Fibroblast of the aortic adventitia (primary cell): ENCODE results near the gene STAG2. TPM values are rescaled to one million over a fixed set of nuclear protein-coding genes. Genes with fewer than 3 reads are reported as not detected.
"Not testable (repeated sequence)": the region's sequence is repeated elsewhere in the genome, so short reads cannot be mapped to it uniquely, and the experiment has no call there.

Experiments
- DNase-seq: peaks from one replicate; pipeline ENCODE4 v3.0.0-alpha.2; 2010; ENCODE audit warnings: low read depth
- H3K4me3 ChIP-seq: 2 replicates; pipeline ENCODE4 v1.5.1; 2011; ENCODE audit warnings: low read depth, mild to moderate bottlenecking, control low read depth, low read length, moderate library complexity
- total RNA-seq: library from RNA; depleted of rRNA; stranded (reverse); fragments of >200 nt; gene quantifications from 2 replicates; pipeline ENCODE4 v1.2.3, GENCODE V29; 2012; ENCODE audit warnings: low replicate concordance
- TF ChIP-seq, protein P1 (sequence below): IDR thresholded peaks from 2 replicates; pipeline ENCODE4 v1.5.1; 2011; ENCODE audit warnings: mild to moderate bottlenecking, low read length, control low read depth, inconsistent platforms; ENCODE audit not compliant: insufficient read depth

STAG2 gene
- total RNA-seq, 1 donor: 85.5 TPM

DNA sequence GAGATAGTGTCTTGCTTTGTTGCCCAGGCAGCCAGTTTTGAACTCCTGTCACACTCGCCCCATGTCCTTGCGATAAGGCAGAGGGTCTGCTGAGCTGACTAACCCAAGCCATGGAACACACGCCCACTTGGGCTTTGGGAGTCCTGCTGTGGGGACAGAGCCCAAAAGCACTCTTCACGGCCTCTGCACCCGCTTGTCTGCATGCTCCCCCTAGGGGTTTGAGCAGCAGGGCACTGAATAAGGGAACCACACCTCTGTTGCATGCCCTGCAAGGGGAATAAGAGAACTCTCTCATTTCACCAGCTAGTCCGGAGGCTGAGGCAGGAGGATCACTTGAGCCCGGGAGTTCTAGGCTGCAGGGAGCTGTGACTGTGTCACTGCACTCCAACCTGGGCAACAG is 166.0 kb downstream of the STAG2 start:
- TF ChIP-seq, protein P1, sequence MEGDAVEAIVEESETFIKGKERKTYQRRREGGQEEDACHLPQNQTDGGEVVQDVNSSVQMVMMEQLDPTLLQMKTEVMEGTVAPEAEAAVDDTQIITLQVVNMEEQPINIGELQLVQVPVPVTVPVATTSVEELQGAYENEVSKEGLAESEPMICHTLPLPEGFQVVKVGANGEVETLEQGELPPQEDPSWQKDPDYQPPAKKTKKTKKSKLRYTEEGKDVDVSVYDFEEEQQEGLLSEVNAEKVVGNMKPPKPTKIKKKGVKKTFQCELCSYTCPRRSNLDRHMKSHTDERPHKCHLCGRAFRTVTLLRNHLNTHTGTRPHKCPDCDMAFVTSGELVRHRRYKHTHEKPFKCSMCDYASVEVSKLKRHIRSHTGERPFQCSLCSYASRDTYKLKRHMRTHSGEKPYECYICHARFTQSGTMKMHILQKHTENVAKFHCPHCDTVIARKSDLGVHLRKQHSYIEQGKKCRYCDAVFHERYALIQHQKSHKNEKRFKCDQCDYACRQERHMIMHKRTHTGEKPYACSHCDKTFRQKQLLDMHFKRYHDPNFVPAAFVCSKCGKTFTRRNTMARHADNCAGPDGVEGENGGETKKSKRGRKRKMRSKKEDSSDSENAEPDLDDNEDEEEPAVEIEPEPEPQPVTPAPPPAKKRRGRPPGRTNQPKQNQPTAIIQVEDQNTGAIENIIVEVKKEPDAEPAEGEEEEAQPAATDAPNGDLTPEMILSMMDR: no peak
- H3K4me3 ChIP-seq: no peak overlapping the region
- no peak for DNase-seq

DNA sequence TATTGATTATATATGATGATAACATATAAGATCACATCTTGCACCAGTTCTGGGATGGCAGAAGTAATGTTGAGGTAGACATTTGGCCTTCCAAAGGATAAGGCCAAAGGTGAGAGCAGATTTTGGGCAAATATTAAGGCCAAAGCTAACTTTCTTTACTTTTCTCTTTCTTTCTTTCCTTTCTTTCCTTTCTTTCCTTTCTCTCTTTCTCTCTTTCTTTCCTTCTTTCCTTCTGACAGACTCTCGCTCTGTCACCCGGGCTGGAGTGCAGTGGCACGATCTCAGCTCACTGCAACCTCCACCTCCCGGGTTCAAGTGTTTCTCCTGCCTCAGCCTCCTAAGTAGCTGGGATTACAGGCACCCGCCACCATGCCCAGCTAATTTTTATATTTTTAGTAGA is 170.9 kb downstream of the STAG2 start:
- DNase-seq, H3K4me3 ChIP-seq: not testable (repeated sequence)

DNA sequence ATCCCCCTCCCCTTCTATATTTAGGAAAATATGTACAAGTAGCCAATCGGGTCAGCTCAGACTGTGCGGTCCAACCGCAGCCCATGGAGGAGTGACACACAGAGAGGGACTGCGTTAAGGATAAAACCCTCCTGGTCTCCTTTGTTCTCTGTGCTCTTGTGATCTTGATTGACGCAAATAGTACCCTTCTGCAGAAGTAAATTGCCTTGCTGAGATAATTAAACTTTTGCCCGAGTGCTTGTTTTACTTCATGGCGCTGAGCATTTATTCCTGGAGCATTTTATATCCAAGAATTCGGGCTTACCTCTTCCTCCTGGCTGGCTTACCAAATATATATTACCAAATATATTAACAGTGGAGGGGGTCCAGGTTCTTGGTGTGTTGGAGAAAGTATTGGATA is 184.2 kb downstream of the STAG2 start:
- TF ChIP-seq, protein P1: no peak
- DNase-seq: no peak
- H3K4me3 ChIP-seq: no peak overlapping the region

DNA sequence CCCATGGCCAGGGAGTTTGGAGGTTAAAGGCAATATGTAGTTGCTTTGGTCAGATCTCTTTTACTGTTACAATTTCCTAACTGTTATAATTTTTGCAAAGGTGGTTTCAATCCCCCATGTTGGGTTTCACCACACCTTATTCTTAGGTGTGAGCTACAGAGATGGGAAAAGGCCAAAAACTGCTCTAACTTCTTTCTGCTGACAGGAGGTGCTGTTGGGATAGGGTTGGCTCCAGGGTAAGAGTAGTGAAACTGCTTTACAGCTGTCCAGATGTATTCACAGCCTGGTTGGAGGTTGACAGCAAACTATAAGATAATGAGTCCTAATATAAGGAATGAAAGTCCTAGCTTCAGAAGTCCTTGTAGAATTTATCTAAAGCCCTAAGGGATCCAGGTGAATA is 189.7 kb downstream of the STAG2 start:
- H3K4me3 ChIP-seq: no peak overlapping the region
- no peak for DNase-seq
- TF ChIP-seq, protein P1: no peak

Other genes starting within 250 kb of the STAG2 start
- 96.7 and 108 TPM in 2 replicates for gene THOC2, start 228.7 kb upstream of the STAG2 start, total RNA-seq
- gene XIAP, start 101.7 kb upstream of the STAG2 start, total RNA-seq: 23.8 and 35.6 TPM in 2 replicates